H9 (cell line): ENCODE measurements around the gene GIPC2. TPM values are rescaled to one million over a fixed set of nuclear protein-coding genes. Genes with fewer than 3 reads are reported as not detected.

Experiments used
- DNase-seq: peaks from one replicate; pipeline ENCODE4 v3.0.0-alpha.2; 2017
- H2AFZ ChIP-seq: one replicate; pipeline ENCODE4 v1.6.1; 2013; ENCODE audit warnings: mild to moderate bottlenecking, low read length, control low read depth, moderate library complexity
- H2AK5ac ChIP-seq: 2 replicates; pipeline ENCODE4 v1.6.1; 2013; ENCODE audit warnings: low read length, control low read depth, mixed read lengths; ENCODE audit not compliant: insufficient read length
- H2BK120ac ChIP-seq: one replicate; pipeline ENCODE4 v1.6.1; 2013; ENCODE audit warnings: low read depth, mild to moderate bottlenecking, low read length, control low read depth, inconsistent platforms; ENCODE audit not compliant: poor library complexity, severe bottlenecking
- H2BK12ac ChIP-seq: 2 replicates; pipeline ENCODE4 v1.6.1; 2013; ENCODE audit warnings: low read length, control low read depth, mixed read lengths, low read depth; ENCODE audit not compliant: insufficient read length
- H2BK15ac ChIP-seq: 2 replicates; pipeline ENCODE4 v1.6.1; 2013; ENCODE audit warnings: low read depth, low read length, control low read depth
- H2BK20ac ChIP-seq: one replicate; pipeline ENCODE4 v1.6.1; 2013; ENCODE audit warnings: low read depth, mild to moderate bottlenecking, low read length, control low read depth, inconsistent platforms; ENCODE audit not compliant: poor library complexity, severe bottlenecking
- H2BK5ac ChIP-seq: 2 replicates; pipeline ENCODE4 v1.6.1; 2013; ENCODE audit warnings: low read length, control low read depth, mixed read lengths; ENCODE audit not compliant: insufficient read length
- H3K14ac ChIP-seq: 2 replicates; pipeline ENCODE4 v1.6.1; 2013; ENCODE audit warnings: low read length, control low read depth; ENCODE audit not compliant: insufficient read depth
- H3K18ac ChIP-seq: 2 replicates; pipeline ENCODE4 v1.6.1; 2013; ENCODE audit warnings: low read depth, mild to moderate bottlenecking, mixed read lengths, low read length, control low read depth; ENCODE audit not compliant: insufficient read length
- H3K23ac ChIP-seq: 2 replicates; pipeline ENCODE4 v1.6.1; 2013; ENCODE audit warnings: low read length, control low read depth, mixed read lengths, low read depth; ENCODE audit not compliant: insufficient read length
- H3K23me2 ChIP-seq: 2 replicates; pipeline ENCODE4 v1.6.1; 2013; ENCODE audit warnings: low read depth, mild to moderate bottlenecking, mixed read lengths, low read length, control low read depth; ENCODE audit not compliant: insufficient read length, poor library complexity, severe bottlenecking
- H3K27ac ChIP-seq: 2 replicates; pipeline ENCODE4 v1.5.1; 2013; ENCODE audit warnings: low read length, control low read depth, mixed read lengths, low read depth; ENCODE audit not compliant: insufficient read length
- H3K27me3 ChIP-seq: 2 replicates; pipeline ENCODE4 v1.6.1; 2013; ENCODE audit warnings: low read length, control low read depth, inconsistent platforms; ENCODE audit not compliant: insufficient read depth
- H3K4ac ChIP-seq: 2 replicates; pipeline ENCODE4 v1.6.1; 2013; ENCODE audit warnings: low read depth, mild to moderate bottlenecking, control low read depth, inconsistent platforms, low read length, moderate library complexity
- H3K4me1 ChIP-seq: 2 replicates; pipeline ENCODE4 v1.6.1; 2013; ENCODE audit warnings: low read length, control low read depth, inconsistent platforms; ENCODE audit not compliant: insufficient read depth
- H3K4me2 ChIP-seq: 2 replicates; pipeline ENCODE4 v1.6.1; 2013; ENCODE audit warnings: low read length, control low read depth, mixed read lengths; ENCODE audit not compliant: insufficient read length, insufficient read depth
- H3K56ac ChIP-seq: 2 replicates; pipeline ENCODE4 v1.6.1; 2013; ENCODE audit warnings: low read depth, mild to moderate bottlenecking, mixed read lengths, low read length, control low read depth; ENCODE audit not compliant: insufficient read length
- H3K79me1 ChIP-seq: 2 replicates; pipeline ENCODE4 v1.6.1; 2013; ENCODE audit warnings: low read depth, mild to moderate bottlenecking, moderate library complexity, low read length, control low read depth, inconsistent platforms; ENCODE audit not compliant: insufficient read depth, poor library complexity, severe bottlenecking
- H3K79me2 ChIP-seq: 2 replicates; pipeline ENCODE4 v1.6.1; 2013; ENCODE audit warnings: low read length, control low read depth, inconsistent platforms; ENCODE audit not compliant: insufficient read depth
- H3K9ac ChIP-seq: 2 replicates; pipeline ENCODE4 v1.6.1; 2013; ENCODE audit warnings: low read length, control low read depth, mixed read lengths; ENCODE audit not compliant: insufficient read length; ENCODE audit errors: extremely low read depth
- H3K9me3 ChIP-seq: one replicate; pipeline ENCODE4 v1.6.1; 2013; ENCODE audit warnings: low read depth, low read length, inconsistent platforms; ENCODE audit not compliant: control insufficient read depth
- H3T11ph ChIP-seq: one replicate; pipeline ENCODE4 v1.6.1; 2013; ENCODE audit warnings: mild to moderate bottlenecking, low read length, control low read depth, inconsistent platforms
- H4K20me1 ChIP-seq: one replicate; pipeline ENCODE4 v1.6.1; 2013; ENCODE audit not compliant: control insufficient read depth, insufficient read length, insufficient read depth
- H4K5ac ChIP-seq: 2 replicates; pipeline ENCODE4 v1.6.1; 2013; ENCODE audit warnings: low read depth, mild to moderate bottlenecking, mixed read lengths, low read length, control low read depth; ENCODE audit not compliant: insufficient read length
- H4K8ac ChIP-seq: replicated peaks from 2 replicates; pipeline ENCODE4 v1.6.1; 2013; ENCODE audit warnings: low read length, control low read depth, mixed read lengths, low read depth; ENCODE audit not compliant: insufficient read length
- H4K91ac ChIP-seq: 2 replicates; pipeline ENCODE4 v1.6.1; 2013; ENCODE audit warnings: low read depth, mild to moderate bottlenecking, moderate library complexity, mixed read lengths, low read length, control low read depth; ENCODE audit not compliant: insufficient read length
- H3K27ac Mint-ChIP-seq, 3 experiments: 2 replicates in 2 of 3; 3 replicates in 1 of 3; pipeline ENCODE4 v1.8.0; 2020 to 2021; ENCODE audit warnings: mixed read lengths in 3 of 3, mild to moderate bottlenecking in 1 of 3, moderate library complexity in 1 of 3
- H3K27me3 Mint-ChIP-seq: 2 replicates; pipeline ENCODE4 v1.8.0; 2021; ENCODE audit warnings: low read depth, mild to moderate bottlenecking, moderate library complexity, mixed read lengths
- H3K36me3 Mint-ChIP-seq, 3 experiments: 2 replicates in 2 of 3; 3 replicates in 1 of 3; pipeline ENCODE4 v1.8.0; 2020 to 2021; ENCODE audit warnings: low read depth in 3 of 3, mixed read lengths in 3 of 3; ENCODE audit not compliant: insufficient read depth in 1 of 3
- H3K4me1 Mint-ChIP-seq, 2 experiments: 2 replicates each; pipeline ENCODE4 v1.8.0; 2020; ENCODE audit warnings: mixed read lengths in 2 of 2
- H3K4me3 Mint-ChIP-seq, 2 experiments: 2 replicates in 1 of 2; 3 replicates in 1 of 2; pipeline ENCODE4 v1.8.0; 2020 to 2021; ENCODE audit warnings: mild to moderate bottlenecking in 2 of 2, mixed read lengths in 2 of 2, moderate library complexity in 1 of 2
- H3K9me3 Mint-ChIP-seq, 2 experiments: 2 replicates in 1 of 2; 3 replicates in 1 of 2; pipeline ENCODE4 v1.8.0; 2020; ENCODE audit warnings: mild to moderate bottlenecking in 2 of 2, mixed read lengths in 2 of 2, moderate library complexity in 1 of 2
- CTCF ChIP-seq: fragments of 200-600 bp; sonication (generic); conservative IDR thresholded peaks from 3 replicates; pipeline ENCODE4 v1.8.0; 2021; ENCODE audit warnings: antibody characterized with exemption, mild to moderate bottlenecking
- total RNA-seq: library from RNA; stranded (reverse); gene quantifications from 2 replicates; pipeline ENCODE4 v1.2.1, GENCODE V29; 2021

Gene GIPC2
- total RNA-seq, 1 experiment from 2014 or later = 0.85 TPM

- no peak overlapping the region for H2BK120ac ChIP-seq
- no peaks in the 10 kb centered on the region for H3K23me2 ChIP-seq
- H3K4me1 Mint-ChIP-seq = peaks cover 0 to 5% of the 10 kb centered on the region in 2 experiments; a peak in 1 of 4 replicates
- no peak overlapping the region for H2BK15ac ChIP-seq
- H3K4me1 ChIP-seq = no peaks in the 10 kb centered on the region
- H2BK5ac ChIP-seq = no peak overlapping the region
- no peak overlapping the region for H3K56ac ChIP-seq
- H3K4me2 ChIP-seq = no peak overlapping the region
- no peak overlapping the region for H3K4ac ChIP-seq
- no peak overlapping the region for H3K14ac ChIP-seq
- H3K4me3 Mint-ChIP-seq = no peak overlapping the region
- no peaks in the 10 kb centered on the region for H3K9me3 ChIP-seq
- H3T11ph ChIP-seq = no peak overlapping the region
- H2AFZ ChIP-seq = no peak overlapping the region
- H3K9ac ChIP-seq = no peak overlapping the region
- H2AK5ac ChIP-seq = no peak overlapping the region
- no peak overlapping the region for H4K91ac ChIP-seq
- H3K27me3 ChIP-seq = no peaks in the 10 kb centered on the region
- no peak overlapping the region for H3K27ac ChIP-seq
- no peaks in the 10 kb centered on the region; a peak in 1 of 5 replicates for H3K9me3 Mint-ChIP-seq
- H4K20me1 ChIP-seq = no peaks in the 10 kb centered on the region
- no peak overlapping the region for H3K18ac ChIP-seq
- no peak overlapping the region for H4K8ac ChIP-seq
- no peaks in the 10 kb centered on the region for H3K79me2 ChIP-seq
- no peak overlapping the region for H4K5ac ChIP-seq
- peaks cover 2 to 5% (median 5%) of the 10 kb centered on the region in 3 experiments; a peak in 6 of 7 replicates for H3K36me3 Mint-ChIP-seq
- no peaks in the 10 kb centered on the region for H3K27me3 Mint-ChIP-seq
- no peak for TF ChIP-seq CTCF
- no peak overlapping the region for H3K27ac Mint-ChIP-seq
- no peak overlapping the region for H2BK20ac ChIP-seq
- no peak for DNase-seq
- no peak overlapping the region for H2BK12ac ChIP-seq
- H3K79me1 ChIP-seq = no peaks in the 10 kb centered on the region
- no peak overlapping the region for H3K23ac ChIP-seq
These were observed 30.6 kb upstream of the GIPC2 start for GRCh38 chr1:78015148-78015547.
